PFSK-1 (cell line): Measurements from ENCODE around the gene CNGA4.

Experiments used
- FOXP2 ChIP-seq: optimal IDR thresholded peaks from 2 replicates; pipeline ENCODE3; 2011; ENCODE audit warnings: borderline replicate concordance, control low read depth, inconsistent platforms; ENCODE audit not compliant: insufficient read depth; ENCODE audit errors: extremely low read length, extremely low read depth
- POLR2AphosphoS5 ChIP-seq: IDR thresholded peaks from 2 replicates; pipeline ENCODE4 v1.6.1; 2012; ENCODE audit warnings: low read depth, mild to moderate bottlenecking, control low read depth, low read length, moderate library complexity
- REST ChIP-seq, 2 experiments: IDR thresholded peaks; 2 replicates each; pipeline versions ENCODE4 v1.6.1 to v1.8.0; 2011 to 2012; ENCODE audit warnings: low read depth in 2 of 2, low read length in 2 of 2, control low read depth in 1 of 2, inconsistent platforms in 1 of 2, mild to moderate bottlenecking in 1 of 2, moderate library complexity in 1 of 2; ENCODE audit not compliant: insufficient read depth in 1 of 2
- SIN3A ChIP-seq: IDR thresholded peaks from 2 replicates; pipeline ENCODE4 v1.6.1; 2012; ENCODE audit warnings: mild to moderate bottlenecking, low read length, moderate library complexity, borderline replicate concordance; ENCODE audit not compliant: insufficient read depth

GRCh38 chr11:6196396-6196795, 42.5 kb upstream of the CNGA4 start:
- TF ChIP-seq POLR2AphosphoS5 (no peak), REST (IDR thresholded peaks at IDR 0.05; ENCODE audit: insufficient read depth in 1 of 2, low read depth in 2 of 2, low read length in 2 of 2) (no peak), SIN3A (no peak), FOXP2 (no peak)
